Bone marrow (tissue), 2 donors: ENCODE results near the gene ARSJ.
"Not testable (repeated sequence)": the region's sequence is repeated elsewhere in the genome, so short reads cannot be mapped to it uniquely, and the experiment has no call there.

ENCODE experiments used
- DNase-seq, 2 donors: peaks; one replicate each; lab custom pipeline; 2025; lab: John Stamatoyannopoulos, UW

Gene ARSJ

GRCh38 chr4:113957956-113958355 is 21.5 kb downstream of the ARSJ start:
- no peak for DNase-seq

DNA sequence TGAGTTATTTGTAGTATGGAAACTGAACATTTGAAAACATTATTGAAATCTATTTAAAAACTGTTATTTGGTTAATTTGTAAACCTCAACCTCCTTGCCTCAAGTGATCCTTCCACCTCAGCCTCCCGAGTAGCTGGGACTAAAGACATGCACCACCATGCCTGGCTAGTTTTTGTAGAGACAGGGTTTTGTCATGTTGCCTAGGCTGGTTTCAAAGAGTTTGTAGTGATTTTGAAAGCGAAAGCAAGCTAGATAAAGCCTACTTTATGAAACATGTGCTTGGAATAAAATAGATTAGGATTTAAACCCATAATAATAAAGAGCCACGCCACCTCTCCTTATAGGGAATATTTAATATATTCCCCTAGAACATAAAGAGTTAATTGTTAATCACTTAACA is 23.5 kb downstream of the ARSJ start:
- no peak for DNase-seq

DNA sequence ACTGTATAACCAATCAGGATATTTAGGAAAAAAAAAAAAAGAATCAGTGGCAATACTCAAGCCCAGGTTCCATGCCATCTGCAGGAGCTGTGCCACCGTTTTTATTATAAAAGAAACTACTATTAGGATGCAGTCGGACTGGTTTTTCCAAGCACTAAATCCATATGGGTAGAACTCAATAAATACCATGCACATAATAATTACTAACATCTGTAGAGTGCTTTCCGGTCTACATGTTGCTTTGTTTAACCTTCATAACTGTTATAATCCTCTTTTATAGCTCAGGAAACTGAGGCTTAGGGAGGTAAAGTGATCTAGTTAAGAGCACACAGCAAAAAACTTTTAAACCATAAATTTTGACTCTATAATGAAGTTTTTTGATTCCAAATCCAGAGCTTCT is 24.0 kb downstream of the ARSJ start:
- no peak for DNase-seq

DNA sequence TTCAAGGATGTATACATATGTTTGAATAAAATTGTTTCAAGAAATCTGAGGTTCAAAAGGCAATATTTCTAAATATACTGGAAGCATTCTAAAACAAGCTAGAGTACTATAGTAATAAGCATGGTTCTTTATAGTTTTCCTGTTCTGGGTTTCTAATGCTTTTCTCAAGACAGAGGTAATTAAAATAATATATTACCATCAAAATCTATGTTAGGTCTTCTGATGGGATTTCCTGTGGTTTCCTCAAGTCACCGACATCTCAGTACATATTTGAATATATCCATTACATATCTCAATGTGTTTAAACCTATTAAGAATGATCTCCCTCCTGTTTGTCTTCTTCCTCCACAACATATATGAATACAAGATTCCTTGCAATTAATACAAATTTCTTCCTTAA is 25.6 kb downstream of the ARSJ start:
- no peak for DNase-seq

DNA sequence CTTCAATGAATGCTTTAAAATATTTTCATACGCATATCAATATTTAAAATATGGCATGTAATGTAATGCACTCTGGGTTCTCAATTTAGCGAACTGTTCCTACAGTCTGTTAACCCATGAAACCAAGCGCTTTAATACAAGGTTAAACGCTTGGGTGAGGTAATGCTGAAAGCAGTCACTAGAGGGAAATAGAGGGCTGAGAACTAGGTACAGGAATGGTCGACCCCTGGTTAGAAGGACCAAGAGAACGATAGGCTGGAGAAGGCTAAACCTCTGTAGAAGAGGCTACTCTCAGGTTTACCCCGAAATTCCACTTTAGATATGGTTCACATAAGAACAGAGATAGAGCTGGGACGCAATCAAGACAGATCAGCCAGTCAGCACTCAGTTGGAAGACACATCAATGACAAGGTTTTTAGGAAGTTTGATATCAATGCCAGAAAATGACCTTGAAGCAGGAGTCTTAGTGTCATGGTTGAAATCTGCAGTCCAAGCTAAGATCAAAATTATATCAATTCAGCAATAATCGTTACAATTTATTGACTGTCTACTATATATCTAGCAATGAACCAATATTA is 26.9 kb downstream of the ARSJ start:
- peak in 1 of 2 donors; percentile 11 for DNase-seq

- no peak for DNase-seq
These were observed 28.2 kb downstream of the ARSJ start for GRCh38 chr4:113951263-113951662.

- DNase-seq: no peak
These were observed 29.2 kb downstream of the ARSJ start for GRCh38 chr4:113950207-113950606.

- no peak for DNase-seq
These were observed 32.0 kb downstream of the ARSJ start for GRCh38 chr4:113947484-113947883.

DNA sequence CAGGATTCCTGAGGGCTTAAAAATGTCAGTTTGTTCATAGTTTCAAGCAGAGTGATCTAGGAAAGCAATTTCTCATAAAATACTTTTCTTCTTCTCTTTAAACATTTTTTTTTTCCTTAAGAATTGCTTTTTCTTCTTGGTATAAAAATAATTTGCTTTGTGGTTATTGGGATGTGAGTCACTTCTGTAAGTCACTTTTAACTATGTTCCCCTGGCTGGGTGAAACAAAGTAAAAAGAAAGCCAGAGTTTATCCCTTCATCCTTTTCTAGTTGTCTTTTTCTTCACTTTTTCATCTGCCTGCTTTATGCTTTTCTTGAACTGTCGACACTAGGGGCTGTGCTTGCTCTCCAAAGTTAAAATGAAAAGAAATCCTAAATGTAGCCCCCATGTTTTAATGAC is 33.5 kb downstream of the ARSJ start:
- no peak for DNase-seq

GRCh38 chr4:113943863-113944262 is 35.6 kb downstream of the ARSJ start:
- DNase-seq: no peak

GRCh38 chr4:113943085-113943484 is 36.4 kb downstream of the ARSJ start:
- no peak for DNase-seq

GRCh38 chr4:113941836-113942235 is 37.6 kb downstream of the ARSJ start:
- DNase-seq: no peak

GRCh38 chr4:113940103-113940502 is 39.3 kb downstream of the ARSJ start:
- not testable (repeated sequence) for DNase-seq

DNA sequence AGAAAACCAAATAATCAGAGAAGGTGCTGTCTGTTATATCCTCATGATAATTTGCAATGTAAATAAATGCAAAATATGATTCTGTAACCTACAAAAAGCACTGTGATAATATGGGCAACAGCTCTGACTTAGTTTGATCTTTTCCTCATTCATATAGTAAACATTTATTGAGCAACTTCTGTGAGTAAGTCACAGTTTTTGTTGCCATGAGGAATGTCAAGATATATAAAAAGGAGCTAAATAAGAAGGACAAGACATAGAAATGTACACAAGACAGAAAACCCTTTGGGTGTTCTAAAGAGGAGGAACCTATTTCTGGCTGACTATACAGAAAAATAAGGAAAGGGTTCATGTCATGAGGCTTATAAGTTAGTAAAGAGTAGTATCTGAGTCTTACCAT is 44.3 kb downstream of the ARSJ start:
- DNase-seq: no peak

- DNase-seq: not testable (repeated sequence)
These were observed 54.7 kb downstream of the ARSJ start for GRCh38 chr4:113924706-113925105.

- no peak for DNase-seq
These were observed 58.2 kb downstream of the ARSJ start for GRCh38 chr4:113921089-113921794.

DNA sequence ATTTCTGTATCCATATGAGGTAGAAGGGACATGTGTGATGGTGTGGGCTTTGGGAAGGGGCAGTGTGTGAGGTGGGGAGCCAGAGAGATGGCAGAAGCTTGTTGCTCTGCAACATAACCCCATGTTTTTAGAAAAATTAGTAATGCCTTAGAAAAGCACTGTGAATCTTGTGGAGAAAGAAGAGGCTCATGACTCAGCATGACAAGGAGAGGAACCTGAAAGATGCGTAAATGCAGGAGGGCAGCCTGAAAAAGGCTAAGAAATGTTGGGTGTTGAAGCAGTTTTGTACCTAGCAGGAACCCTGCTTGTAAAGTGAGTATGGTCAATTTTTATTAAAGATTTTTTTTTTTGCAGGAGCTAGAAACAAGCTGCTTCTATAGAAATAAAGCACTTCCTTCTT is 59.8 kb downstream of the ARSJ start:
- no peak for DNase-seq

GRCh38 chr4:113919145-113919544 is 60.3 kb downstream of the ARSJ start:
- DNase-seq: no peak

DNA sequence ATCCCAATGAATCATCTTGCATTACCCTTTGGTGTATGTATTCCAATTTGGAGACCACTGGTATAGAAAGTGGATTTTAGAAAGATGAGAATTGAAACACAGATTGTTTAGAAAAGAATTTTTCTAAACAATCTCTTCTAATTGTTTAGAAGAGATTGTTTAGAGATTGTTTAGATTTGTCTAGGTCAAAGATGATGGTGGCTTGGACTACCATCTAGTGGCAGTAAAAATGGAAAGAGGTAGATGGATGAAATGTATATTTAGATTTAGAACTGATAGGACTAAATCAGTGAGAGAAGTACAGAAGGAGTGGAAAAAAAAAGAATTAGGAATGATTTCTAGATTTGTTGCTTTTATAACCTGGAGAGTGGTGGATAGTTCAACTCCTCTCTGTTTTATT is 70.6 kb downstream of the ARSJ start:
- DNase-seq: no peak

DNA sequence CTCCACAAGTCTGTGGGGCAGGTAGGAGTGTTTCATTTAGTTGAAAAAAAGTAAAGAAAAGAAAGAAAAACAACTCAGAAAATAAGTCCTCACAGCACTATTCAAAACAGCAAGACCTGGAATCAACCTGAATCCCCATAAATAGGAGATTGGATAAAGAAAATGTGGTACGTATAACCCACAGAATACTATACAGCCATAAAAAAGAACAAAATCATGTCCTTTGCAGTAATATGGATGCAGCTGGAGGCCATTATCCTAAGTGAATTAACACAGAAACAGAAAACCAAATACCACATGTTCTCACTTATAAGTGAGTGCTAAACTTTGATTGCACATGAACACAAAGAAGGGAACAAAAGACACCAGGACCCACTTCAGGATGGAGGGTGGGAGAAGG is 71.9 kb downstream of the ARSJ start:
- no peak for DNase-seq

GRCh38 chr4:113905301-113905700 is 74.1 kb downstream of the ARSJ start:
- no peak for DNase-seq

GRCh38 chr4:113904877-113905276 is 74.6 kb downstream of the ARSJ start:
- no peak for DNase-seq

GRCh38 chr4:113901994-113902787 is 77.3 kb downstream of the ARSJ start:
- no peak for DNase-seq
